BLaER1 (cell line): Measurements from ENCODE around the gene SYT1.

Source experiments
- H3K27ac ChIP-seq: shearing (Covaris generic); formaldehyde crosslinking; 2 replicates; pipeline ENCODE4 v1.8.1; 2022
- H3K27me3 ChIP-seq: shearing (Covaris generic); formaldehyde crosslinking; 2 replicates; pipeline ENCODE4 v1.8.1; 2022
- H3K36me3 ChIP-seq: shearing (Covaris generic); formaldehyde crosslinking; 2 replicates; pipeline ENCODE4 v1.8.1; 2022
- H3K4me1 ChIP-seq: shearing (Covaris generic); formaldehyde crosslinking; 2 replicates; pipeline ENCODE4 v1.8.1; 2022
- H3K4me2 ChIP-seq: shearing (Covaris generic); formaldehyde crosslinking; 2 replicates; pipeline ENCODE4 v1.8.1; 2022
- H3K4me3 ChIP-seq: shearing (Covaris generic); formaldehyde crosslinking; 2 replicates; pipeline ENCODE4 v1.8.1; 2022
- H3K9ac ChIP-seq: shearing (Covaris generic); formaldehyde crosslinking; 2 replicates; pipeline ENCODE4 v1.8.1; 2022
- H3K9me3 ChIP-seq: shearing (Covaris generic); formaldehyde crosslinking; 2 replicates; pipeline ENCODE4 v1.8.1; 2022
- H4K20me1 ChIP-seq: shearing (Covaris generic); formaldehyde crosslinking; 2 replicates; pipeline ENCODE4 v1.8.1; 2022
- Cebpa-rat ChIP-seq: shearing (Covaris generic); IDR thresholded peaks from 2 replicates; pipeline ENCODE4 v1.8.1; 2022

The SYT1 gene

GRCh38 chr12:78929075-78929418, 64.5 kb downstream of the SYT1 start:
- Histone ChIP-seq H3K36me3 (peaks cover 15% of the 10 kb centered on the region), H3K4me1 (peaks cover 5% of the 10 kb centered on the region; the same call in 1 of the 2 replicates), H3K9ac (no peak overlapping the region), H3K9me3 (peaks cover 3% of the 10 kb centered on the region; the same call in 1 of the 2 replicates), H4K20me1 (no peaks in the 10 kb centered on the region), H3K27me3 (no peaks in the 10 kb centered on the region), H3K4me2 (no peak overlapping the region), H3K4me3 (no peak overlapping the region), H3K27ac (no peak overlapping the region)
- TF ChIP-seq Cebpa-rat = no peak

- no peak overlapping the region for H3K4me2 ChIP-seq
- H3K4me3 ChIP-seq = no peak overlapping the region
- no peaks in the 10 kb centered on the region for H3K27me3 ChIP-seq
- H3K4me1 ChIP-seq = peaks cover 5% of the 10 kb centered on the region; the same call in 1 of the 2 replicates
- H3K36me3 ChIP-seq = peaks cover 25% of the 10 kb centered on the region
- no peak for TF ChIP-seq Cebpa-rat
- no peaks in the 10 kb centered on the region for H4K20me1 ChIP-seq
- H3K27ac ChIP-seq = no peak overlapping the region
- no peak overlapping the region for H3K9ac ChIP-seq
- H3K9me3 ChIP-seq = peaks cover 3% of the 10 kb centered on the region; the same call in 1 of the 2 replicates
Measured at GRCh38 chr12:78931466-78931990, 67.0 kb downstream of the SYT1 start.

GRCh38 chr12:78933014-78933413, 68.4 kb downstream of the SYT1 start:
- no peak overlapping the region for H3K9ac ChIP-seq
- H4K20me1 ChIP-seq = no peaks in the 10 kb centered on the region
- TF ChIP-seq Cebpa-rat = no peak
- no peaks in the 10 kb centered on the region for H3K27me3 ChIP-seq
- peaks cover 3% of the 10 kb centered on the region; the same call in 1 of the 2 replicates for H3K9me3 ChIP-seq
- no peak overlapping the region for H3K4me2 ChIP-seq
- no peaks in the 10 kb centered on the region for H3K4me1 ChIP-seq
- no peak overlapping the region for H3K27ac ChIP-seq
- no peak overlapping the region for H3K4me3 ChIP-seq
- H3K36me3 ChIP-seq = peaks cover 30% of the 10 kb centered on the region

- H3K9me3 ChIP-seq = no peaks in the 10 kb centered on the region
- H3K27me3 ChIP-seq = no peaks in the 10 kb centered on the region
- no peak overlapping the region for H3K4me3 ChIP-seq
- H3K36me3 ChIP-seq = peaks cover 66% of the 10 kb centered on the region
- H3K4me2 ChIP-seq = no peak overlapping the region
- no peaks in the 10 kb centered on the region for H3K4me1 ChIP-seq
- H3K27ac ChIP-seq = no peak overlapping the region
- TF ChIP-seq Cebpa-rat = no peak
- no peak overlapping the region for H3K9ac ChIP-seq
- no peaks in the 10 kb centered on the region for H4K20me1 ChIP-seq
Measured at GRCh38 chr12:78938341-78939084, 73.9 kb downstream of the SYT1 start.

GRCh38 chr12:78949532-78949931, 85.0 kb downstream of the SYT1 start:
- no peaks in the 10 kb centered on the region for H4K20me1 ChIP-seq
- no peaks in the 10 kb centered on the region for H3K27me3 ChIP-seq
- H3K4me1 ChIP-seq = no peaks in the 10 kb centered on the region
- H3K9me3 ChIP-seq = peaks cover 18% of the 10 kb centered on the region
- no peak overlapping the region for H3K9ac ChIP-seq
- H3K4me2 ChIP-seq = no peak overlapping the region
- H3K27ac ChIP-seq = no peak overlapping the region
- no peak overlapping the region for H3K4me3 ChIP-seq
- TF ChIP-seq Cebpa-rat = no peak
- peaks cover 30% of the 10 kb centered on the region for H3K36me3 ChIP-seq

- H3K27ac ChIP-seq = no peak overlapping the region
- H3K27me3 ChIP-seq = no peaks in the 10 kb centered on the region
- peaks cover 11% of the 10 kb centered on the region; the same call in 1 of the 2 replicates for H3K9me3 ChIP-seq
- H3K4me1 ChIP-seq = no peaks in the 10 kb centered on the region
- H3K9ac ChIP-seq = no peak overlapping the region
- H3K4me2 ChIP-seq = no peak overlapping the region
- no peak overlapping the region for H3K4me3 ChIP-seq
- TF ChIP-seq Cebpa-rat = no peak; the same call in 1 of the 2 replicates
- H3K36me3 ChIP-seq = peaks cover 32% of the 10 kb centered on the region
- H4K20me1 ChIP-seq = no peaks in the 10 kb centered on the region
Measured at GRCh38 chr12:78951803-78952551, 87.4 kb downstream of the SYT1 start.

GRCh38 chr12:78952552-78952929, 88.0 kb downstream of the SYT1 start:
- Histone ChIP-seq H4K20me1 (no peaks in the 10 kb centered on the region), H3K9ac (no peak overlapping the region), H3K9me3 (peaks cover 11% of the 10 kb centered on the region; the same call in 1 of the 2 replicates), H3K36me3 (peaks cover 37% of the 10 kb centered on the region), H3K4me1 (no peaks in the 10 kb centered on the region), H3K27ac (no peak overlapping the region), H3K27me3 (no peaks in the 10 kb centered on the region), H3K4me2 (no peak overlapping the region), H3K4me3 (no peak overlapping the region)
- TF ChIP-seq Cebpa-rat = no peak

- no peak overlapping the region for H3K27ac ChIP-seq
- TF ChIP-seq Cebpa-rat = no peak
- H3K4me1 ChIP-seq = no peaks in the 10 kb centered on the region
- no peak overlapping the region for H3K9ac ChIP-seq
- H4K20me1 ChIP-seq = no peaks in the 10 kb centered on the region
- no peak overlapping the region for H3K4me2 ChIP-seq
- H3K9me3 ChIP-seq = no peaks in the 10 kb centered on the region
- H3K36me3 ChIP-seq = peaks cover 31% of the 10 kb centered on the region
- no peaks in the 10 kb centered on the region for H3K27me3 ChIP-seq
- no peak overlapping the region for H3K4me3 ChIP-seq
Measured at GRCh38 chr12:78958941-78959340, 94.4 kb downstream of the SYT1 start.

GRCh38 chr12:78959556-78959955, 95.0 kb downstream of the SYT1 start:
- Histone ChIP-seq H4K20me1 (no peaks in the 10 kb centered on the region), H3K36me3 (peaks cover 31% of the 10 kb centered on the region), H3K9ac (no peak overlapping the region), H3K4me2 (no peak overlapping the region), H3K4me3 (no peak overlapping the region), H3K27me3 (no peaks in the 10 kb centered on the region), H3K9me3 (no peaks in the 10 kb centered on the region), H3K27ac (no peak overlapping the region), H3K4me1 (no peaks in the 10 kb centered on the region)
- TF ChIP-seq Cebpa-rat = no peak

- Histone ChIP-seq H3K4me3 (no peak overlapping the region), H3K27ac (no peak overlapping the region), H3K4me1 (no peaks in the 10 kb centered on the region), H3K36me3 (peaks cover 22% of the 10 kb centered on the region), H3K27me3 (no peaks in the 10 kb centered on the region), H3K9ac (no peak overlapping the region), H3K9me3 (no peaks in the 10 kb centered on the region), H4K20me1 (no peaks in the 10 kb centered on the region), H3K4me2 (no peak overlapping the region)
- TF ChIP-seq Cebpa-rat = no peak
Measured at GRCh38 chr12:78961171-78961570, 96.6 kb downstream of the SYT1 start.
